HCT116 (cell line): ENCODE data around the gene SAE1. TPM values are rescaled to one million over a fixed set of nuclear protein-coding genes. Genes with fewer than 3 reads are reported as not detected.

Experiments
- ATAC-seq: fragments of 200-7000 bp; cut with Tn5 transposase; 2 replicates; pipeline ENCODE4 v1.9.1; 2020; ENCODE audit warnings: mild to moderate bottlenecking, moderate library complexity
- BruUV-seq: library from RNA; stranded (reverse); fragments of 400-500 nt; replicated peaks from 2 replicates; lab custom pipeline; 2021; lab: Mats Ljungman, UMichigan
- CTCF ChIA-PET: fragments of 300-600 bp; sonication (Branson Sonifier 250); formaldehyde crosslinking; loops from one replicate; lab custom pipeline; 2021; ENCODE audit warnings: antibody characterized with exemption; lab: Charles Lee
- POLR2A ChIA-PET: fragments of 300-600, 350-600 bp; sonication (Branson Sonifier 250); formaldehyde crosslinking; loops from one replicate; lab custom pipeline; 2021; ENCODE audit warnings: antibody characterized with exemption; lab: Charles Lee
- RAD21 ChIA-PET, 2 experiments: fragments of 300-600 bp; sonication (Branson Sonifier 250); formaldehyde crosslinking; loops; one replicate each; lab custom pipeline; 2023; ENCODE audit warnings: low total read pairs in 2 of 2; ENCODE audit not compliant: uncharacterized antibody in 2 of 2, unreplicated experiment in 2 of 2, low non-redundant PET in 1 of 2; lab: Charles Lee
- DNase-seq: peaks from one replicate; pipeline ENCODE4 v3.0.0-alpha.2; 2010; ENCODE audit warnings: low read depth, low spot score
- H2AFZ ChIP-seq: fragments of 200-600 bp; shearing (Covaris generic), sonication (generic); 2 replicates; pipeline ENCODE4 v1.6.1; 2017; ENCODE audit warnings: low read depth, mixed run types, mixed read lengths, antibody characterized with exemption, low read length; ENCODE audit not compliant: poor library complexity, severe bottlenecking
- H3K27ac ChIP-seq: 2 replicates; pipeline ENCODE4 v1.5.1; 2012; ENCODE audit warnings: low read depth, low read length
- H3K27me3 ChIP-seq: fragments of 200-600 bp; sonication (generic); 2 replicates; pipeline ENCODE4 v1.6.1; 2016; ENCODE audit warnings: mixed run types, low read length, mixed read lengths; ENCODE audit not compliant: insufficient read depth
- H3K36me3 ChIP-seq, 2 experiments: fragments of 200-500 bp in 1 of 2; fragments of 200-600 bp in 1 of 2; sonication (Bioruptor generic) in 1 of 2; sonication (generic) in 1 of 2; 2 replicates each; pipeline versions ENCODE4 v1.5.1 to v1.6.1; 2014 to 2016; ENCODE audit warnings: low read length in 2 of 2, inconsistent platforms in 1 of 2, mixed read lengths in 1 of 2, mixed run types in 1 of 2; ENCODE audit not compliant: insufficient read depth in 2 of 2, control insufficient read depth in 1 of 2
- H3K4me1 ChIP-seq, 2 experiments: fragments of 200-600 bp in 1 of 2; sonication (generic) in 1 of 2; 2 replicates each; pipeline versions ENCODE4 v1.5.1 to v1.6.1; 2012 to 2017; ENCODE audit warnings: low read length in 2 of 2, inconsistent platforms in 1 of 2, mild to moderate bottlenecking in 1 of 2, mixed read lengths in 1 of 2, mixed run types in 1 of 2, moderate library complexity in 1 of 2; ENCODE audit not compliant: insufficient read depth in 2 of 2, control insufficient read depth in 1 of 2
- H3K4me2 ChIP-seq: fragments of 200-600 bp; sonication (generic); 2 replicates; pipeline ENCODE4 v1.6.1; 2017; ENCODE audit warnings: mixed run types, low read length, mixed read lengths
- H3K4me3 ChIP-seq, 2 experiments: fragments of 200-600 bp in 1 of 2; sonication (generic) in 1 of 2; replicated peaks in 1 of 2; 2 replicates each; pipeline ENCODE4 v1.5.1; 2011 to 2016; ENCODE audit warnings: low read length in 2 of 2, control low read depth in 1 of 2, low read depth in 1 of 2, mild to moderate bottlenecking in 1 of 2, mixed read lengths in 1 of 2, mixed run types in 1 of 2
- H3K79me2 ChIP-seq: fragments of 200-600 bp; sonication (generic); 2 replicates; pipeline ENCODE4 v1.6.1; 2017; ENCODE audit warnings: mild to moderate bottlenecking, mixed run types, low read length, moderate library complexity, mixed read lengths; ENCODE audit not compliant: insufficient read depth
- H3K9ac ChIP-seq: fragments of 200-600 bp; sonication (generic); 2 replicates; pipeline ENCODE4 v1.6.1; 2016; ENCODE audit warnings: low read length, mixed read lengths
- H3K9me2 ChIP-seq: fragments of 200-600 bp; sonication (generic), shearing (Covaris generic); 2 replicates; pipeline ENCODE4 v1.6.1; 2017; ENCODE audit warnings: mixed run types, mild to moderate bottlenecking, moderate library complexity; ENCODE audit not compliant: insufficient read depth
- H3K9me3 ChIP-seq, 2 experiments: fragments of 200-500 bp in 1 of 2; fragments of 200-600 bp in 1 of 2; sonication (Bioruptor generic) in 1 of 2; sonication (generic) in 1 of 2; 2 replicates each; pipeline ENCODE4 v1.6.1; 2014 to 2017; ENCODE audit warnings: low read length in 2 of 2, mixed read lengths in 2 of 2, inconsistent platforms in 1 of 2, low read depth in 1 of 2, mild to moderate bottlenecking in 1 of 2, mixed run types in 1 of 2, moderate library complexity in 1 of 2; ENCODE audit not compliant: control insufficient read depth in 1 of 2, insufficient read depth in 1 of 2
- H4K20me1 ChIP-seq: fragments of 200-600 bp; sonication (generic), shearing (Covaris generic); 2 replicates; pipeline ENCODE4 v1.6.1; 2017; ENCODE audit warnings: mixed run types, mild to moderate bottlenecking, moderate library complexity; ENCODE audit not compliant: insufficient read depth
- ATF3 ChIP-seq: IDR thresholded peaks from 2 replicates; pipeline ENCODE4 v1.6.1; 2012
- CBX3 ChIP-seq: IDR thresholded peaks from 2 replicates; pipeline ENCODE4 v1.6.1; 2012; ENCODE audit warnings: low read depth
- CEBPB ChIP-seq: IDR thresholded peaks from 2 replicates; pipeline ENCODE4 v1.6.1; 2012; ENCODE audit warnings: low read depth
- EGR1 ChIP-seq: IDR thresholded peaks from 2 replicates; pipeline ENCODE4 v1.6.1; 2012; ENCODE audit warnings: low read depth
- EZH2 ChIP-seq: fragments of 200-600 bp; sonication (generic); IDR thresholded peaks from 2 replicates; pipeline ENCODE4 v1.6.1; 2017; ENCODE audit warnings: antibody characterized with exemption, mixed run types
- EZH2phosphoT487 ChIP-seq: fragments of 200-600 bp; IDR thresholded peaks from 2 replicates; pipeline ENCODE4 v1.6.1; 2018; ENCODE audit warnings: antibody characterized with exemption, borderline replicate concordance
- FOSL1 ChIP-seq: IDR thresholded peaks from 2 replicates; pipeline ENCODE4 v1.6.1; 2012; ENCODE audit warnings: low read depth
- JUND ChIP-seq: IDR thresholded peaks from 2 replicates; pipeline ENCODE4 v1.6.1; 2012
- MAX ChIP-seq: IDR thresholded peaks from 2 replicates; pipeline ENCODE4 v1.6.1; 2012
- POLR2A ChIP-seq: IDR thresholded peaks from 2 replicates; pipeline ENCODE4 v1.7.0; 2011; ENCODE audit warnings: borderline replicate concordance; ENCODE audit not compliant: insufficient read depth, insufficient read length; ENCODE audit errors: extremely low read depth
- RAD21 ChIP-seq: IDR thresholded peaks from 2 replicates; pipeline ENCODE4 v1.6.1; 2012; ENCODE audit warnings: low read depth, mild to moderate bottlenecking
- REST ChIP-seq: IDR thresholded peaks from 2 replicates; pipeline ENCODE4 v1.6.1; 2012; ENCODE audit warnings: low read depth
- SIN3A ChIP-seq: IDR thresholded peaks from 2 replicates; pipeline ENCODE4 v1.6.1; 2012; ENCODE audit warnings: low read depth
- SP1 ChIP-seq: IDR thresholded peaks from 2 replicates; pipeline ENCODE4 v1.6.1; 2012; ENCODE audit warnings: low read depth
- SRF ChIP-seq: IDR thresholded peaks from 2 replicates; pipeline ENCODE4 v1.6.1; 2012; ENCODE audit warnings: low read depth
- YY1 ChIP-seq: IDR thresholded peaks from 2 replicates; pipeline ENCODE4 v1.6.1; 2011; ENCODE audit warnings: low read length, low read depth, moderate library complexity, mild to moderate bottlenecking; ENCODE audit not compliant: insufficient replicate concordance; ENCODE audit errors: extremely low read depth
- ZFX ChIP-seq: fragments of 450-650 bp; IDR thresholded peaks from 2 replicates; pipeline ENCODE4 v1.6.1; 2017
- ZNF274 ChIP-seq: fragments of 200-500 bp; sonication (Bioruptor generic); IDR thresholded peaks from 2 replicates; pipeline ENCODE4 v1.6.1; 2014; ENCODE audit warnings: mild to moderate bottlenecking, low read depth, low read length, inconsistent platforms
- intact Hi-C: fragments of 100-400 bp; cut with micrococcal nuclease; formaldehyde crosslinking; loops from 2 replicates; pipeline ENCODE4 v1.10.0; 2022
- total RNA-seq: library from RNA; stranded (reverse); gene quantifications from one replicate; pipeline ENCODE4 v1.2.1, GENCODE V29; 2021; ENCODE audit not compliant: unreplicated experiment

SAE1 gene
- total RNA-seq, 1 experiment from 2014 or later = 213 TPM

GRCh38 chr19:47094557-47095475, 35.8 kb upstream of the SAE1 start:
- CTCF ChIA-PET = interaction anchor here (0.7 kb wide), 1 partner anchor 15 kb away, joined by 4 read pairs; no protein-coding TSS in a partner anchor
- H3K9me3 ChIP-seq = no peaks in the 10 kb centered on the region
- BruUV-seq = no TSS peak
- DNase-seq (no peak), ATAC-seq (no peak)
- H4K20me1 ChIP-seq = no peaks in the 10 kb centered on the region
- H3K4me3 ChIP-seq = no peak overlapping the region
- intact Hi-C loops = no loop called here
- no peak overlapping the region for H2AFZ ChIP-seq
- H3K9me2 ChIP-seq = no peaks in the 10 kb centered on the region
- H3K9ac ChIP-seq = peak overlapping the region; percentile 61
- TF ChIP-seq CBX3 (no peak), SIN3A (no peak), POLR2A (no peak), JUND (no peak), RAD21 (no peak), REST (no peak), FOSL1 (no peak), ZNF274 (no peak), EZH2 (no peak), CEBPB (no peak), SP1 (no peak), ATF3 (no peak), SRF (no peak), EZH2phosphoT487 (no peak), MAX (no peak), EGR1 (no peak), ZFX (no peak), YY1 (no peak)
- H3K27me3 ChIP-seq = no peaks in the 10 kb centered on the region
- peaks cover 49 to 61% of the 10 kb centered on the region in 2 experiments for H3K4me1 ChIP-seq
- peaks cover 45% of the 10 kb centered on the region for H3K79me2 ChIP-seq
- H3K36me3 ChIP-seq = peaks cover 5 to 8% of the 10 kb centered on the region in 2 experiments; a peak in 3 of 4 replicates
- RAD21 ChIA-PET = no interaction called here
- POLR2A ChIA-PET = interaction anchor here (2.6 kb wide), 1 partner anchor 18 kb away, joined by 7 read pairs; the partner anchor contains the start of gene ZC3H4
- H3K27ac ChIP-seq = peak overlapping the region; percentile 66; the same call in 1 of the 2 replicates
- peak overlapping the region; percentile 85 for H3K4me2 ChIP-seq
